ENCODE results near the gene SEC23IP.
"Not testable (repeated sequence)": the region's sequence is repeated elsewhere in the genome, so short reads cannot be mapped to it uniquely, and the experiment has no call there.

Gene SEC23IP

GRCh38 chr10:119889201-119889600 lies 3.3 kb upstream of the SEC23IP start:
- H3K4me3 ChIP-seq (ENCODE audit: low read depth, low read length); DNase-seq (ENCODE audit: low read depth): not testable (repeated sequence)

- not testable (repeated sequence) for DNase-seq (ENCODE audit: low read depth); H3K4me3 ChIP-seq (ENCODE audit: low read depth, low read length)
Measured at GRCh38 chr10:119890307-119890706, 2.2 kb upstream of the SEC23IP start.

GRCh38 chr10:119891849-119892187 lies 712 bp upstream of the SEC23IP start:
- not testable (repeated sequence) for DNase-seq (ENCODE audit: low read depth)
- H3K4me3 ChIP-seq (ENCODE audit: low read depth, low read length), result peak overlapping the region; percentile 90; the same call in 1 of the 2 replicates

GRCh38 chr10:119893074-119893473 lies 544 bp downstream of the SEC23IP start:
- no peak for TF ChIP-seq CTCF (IDR thresholded peaks at IDR 0.05; ENCODE audit: low read depth, low read length, missing control alignments)
- DNase-seq (ENCODE audit: low read depth), result no peak
- H3K4me3 ChIP-seq (ENCODE audit: low read depth, low read length), result peak overlapping the region; percentile 90

- H3K4me3 ChIP-seq (ENCODE audit: low read depth, low read length), result peak overlapping the region; percentile 90
- TF ChIP-seq CTCF (IDR thresholded peaks at IDR 0.05; ENCODE audit: low read depth, low read length, missing control alignments), result no peak
- no peak for DNase-seq (ENCODE audit: low read depth)
Measured at GRCh38 chr10:119893845-119894427, 1.4 kb downstream of the SEC23IP start.

- DNase-seq (ENCODE audit: low read depth), result no peak
- no peak for TF ChIP-seq CTCF (IDR thresholded peaks at IDR 0.05; ENCODE audit: low read depth, low read length, missing control alignments)
- H3K4me3 ChIP-seq (ENCODE audit: low read depth, low read length), result no peak overlapping the region
Measured at GRCh38 chr10:119896061-119896655, 3.6 kb downstream of the SEC23IP start.

- no peak overlapping the region for H3K4me3 ChIP-seq (ENCODE audit: low read depth, low read length)
- no peak for DNase-seq (ENCODE audit: low read depth)
- TF ChIP-seq CTCF (IDR thresholded peaks at IDR 0.05; ENCODE audit: low read depth, low read length, missing control alignments), result no peak
Measured at GRCh38 chr10:119896937-119897770, 4.6 kb downstream of the SEC23IP start.

- no peak for TF ChIP-seq CTCF (IDR thresholded peaks at IDR 0.05; ENCODE audit: low read depth, low read length, missing control alignments)
- DNase-seq (ENCODE audit: low read depth), result no peak
- no peak overlapping the region for H3K4me3 ChIP-seq (ENCODE audit: low read depth, low read length)
Measured at GRCh38 chr10:119898577-119898976, 6.0 kb downstream of the SEC23IP start.

Data from GM12864 (cell line).